IPS-18c (cell line): ENCODE results near the gene TSHB.

Source experiments
- H3K4me3 ChIP-seq: 2 replicates; pipeline ENCODE4 v1.7.0; 2013; ENCODE audit warnings: low read depth, mild to moderate bottlenecking, low read length, moderate library complexity; ENCODE audit not compliant: insufficient read depth
- H3K9me3 ChIP-seq: one replicate; pipeline ENCODE4 v1.6.1; 2013; ENCODE audit warnings: mild to moderate bottlenecking, low read length, moderate library complexity; ENCODE audit not compliant: control insufficient read depth, insufficient read depth

Gene TSHB

DNA sequence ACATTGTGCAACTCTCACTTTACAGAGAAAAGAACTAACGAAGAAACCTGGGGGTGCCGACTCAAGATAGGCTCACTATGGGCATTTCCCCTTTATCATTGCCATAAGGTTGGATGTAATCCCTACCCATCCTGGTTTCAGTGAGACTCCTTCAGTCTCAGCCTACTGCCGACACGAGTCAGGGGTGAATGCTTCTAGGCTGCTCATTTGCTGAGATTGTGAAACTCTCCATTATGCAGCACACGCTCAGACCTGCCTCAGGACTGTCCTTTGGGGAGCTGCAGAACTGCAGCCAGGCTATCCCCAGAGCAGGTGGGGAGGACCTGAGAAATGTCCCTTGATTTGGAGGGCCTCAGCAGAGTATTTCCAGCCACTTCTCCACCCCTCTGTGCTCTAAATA lies 22.2 kb downstream of the TSHB start:
- Histone ChIP-seq H3K9me3 (no peaks in the 10 kb centered on the region), H3K4me3 (no peak overlapping the region)

DNA sequence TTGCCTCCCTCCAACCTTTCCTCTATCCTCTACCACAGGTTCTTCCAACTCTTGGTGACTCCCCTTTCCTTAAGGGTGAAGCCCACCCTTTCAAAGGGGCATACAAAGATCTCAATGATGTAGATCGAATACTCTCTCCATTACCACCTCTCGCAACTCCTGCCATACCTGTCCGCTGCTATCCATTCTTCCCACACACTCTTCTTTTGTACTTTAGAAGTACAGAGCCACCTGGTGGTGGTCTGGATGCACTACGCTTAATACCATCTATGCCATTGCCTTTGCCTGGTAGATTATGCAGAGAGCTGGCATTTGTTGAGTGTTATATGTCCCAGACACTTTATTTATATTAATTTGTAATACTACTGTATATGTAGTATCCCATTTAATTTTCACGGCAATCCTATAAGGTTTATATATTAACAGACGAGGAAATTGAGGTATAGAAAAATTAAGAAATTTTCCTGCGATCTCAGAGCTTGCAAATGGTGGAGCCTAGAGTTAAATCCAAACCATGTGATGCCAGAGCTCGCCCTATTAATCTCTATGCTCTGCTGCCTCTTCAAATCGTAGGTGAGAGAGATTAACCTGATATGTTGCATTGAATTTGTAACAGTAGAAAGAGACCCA lies 22.9 kb downstream of the TSHB start:
- Histone ChIP-seq H3K4me3 (no peak overlapping the region), H3K9me3 (no peaks in the 10 kb centered on the region)

GRCh38 chr1:115056395-115056798 lies 26.8 kb downstream of the TSHB start:
- H3K9me3 ChIP-seq: no peaks in the 10 kb centered on the region
- no peak overlapping the region for H3K4me3 ChIP-seq

- H3K4me3 ChIP-seq: no peak overlapping the region
- no peaks in the 10 kb centered on the region for H3K9me3 ChIP-seq
Observed at GRCh38 chr1:115057661-115058254, 28.1 kb downstream of the TSHB start.

DNA sequence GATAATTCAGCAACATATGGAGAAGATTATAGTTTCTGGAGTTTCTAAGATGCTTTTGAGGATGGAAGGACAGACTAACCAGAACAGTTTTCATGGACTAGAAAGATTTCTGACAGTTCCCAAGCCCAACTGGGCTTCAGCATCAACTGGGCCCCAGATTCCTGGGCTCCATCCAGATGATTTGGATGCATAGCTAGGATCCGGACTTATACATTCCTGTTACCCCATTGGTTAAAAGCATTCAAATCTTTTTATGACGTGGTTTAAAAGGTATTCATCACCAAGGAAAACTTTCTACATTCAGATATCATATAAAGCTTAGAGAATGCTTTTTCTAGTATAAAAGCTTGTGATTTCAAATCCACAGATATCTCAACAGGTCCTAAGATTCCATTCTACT lies 29.7 kb downstream of the TSHB start:
- Histone ChIP-seq H3K9me3 (no peaks in the 10 kb centered on the region), H3K4me3 (no peak overlapping the region)

DNA sequence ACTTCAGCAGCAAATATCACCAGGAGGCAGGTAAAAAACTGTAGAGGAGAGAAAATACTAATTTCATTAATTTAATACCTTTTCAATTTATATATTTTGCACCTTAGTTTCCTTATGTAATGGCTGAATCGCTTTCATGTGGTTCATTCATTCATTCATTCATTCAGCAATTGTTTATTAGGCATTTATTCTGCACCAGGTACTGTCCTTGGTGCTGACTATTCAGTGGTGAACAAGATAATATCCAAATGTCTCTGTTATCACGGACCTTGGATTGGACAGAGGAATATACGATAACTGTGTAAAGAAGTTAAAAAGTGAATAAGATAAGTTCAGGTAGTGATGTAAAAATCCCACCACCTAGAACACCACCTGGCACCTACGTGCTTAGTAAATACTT lies 30.9 kb downstream of the TSHB start:
- no peaks in the 10 kb centered on the region for H3K9me3 ChIP-seq
- no peak overlapping the region for H3K4me3 ChIP-seq

DNA sequence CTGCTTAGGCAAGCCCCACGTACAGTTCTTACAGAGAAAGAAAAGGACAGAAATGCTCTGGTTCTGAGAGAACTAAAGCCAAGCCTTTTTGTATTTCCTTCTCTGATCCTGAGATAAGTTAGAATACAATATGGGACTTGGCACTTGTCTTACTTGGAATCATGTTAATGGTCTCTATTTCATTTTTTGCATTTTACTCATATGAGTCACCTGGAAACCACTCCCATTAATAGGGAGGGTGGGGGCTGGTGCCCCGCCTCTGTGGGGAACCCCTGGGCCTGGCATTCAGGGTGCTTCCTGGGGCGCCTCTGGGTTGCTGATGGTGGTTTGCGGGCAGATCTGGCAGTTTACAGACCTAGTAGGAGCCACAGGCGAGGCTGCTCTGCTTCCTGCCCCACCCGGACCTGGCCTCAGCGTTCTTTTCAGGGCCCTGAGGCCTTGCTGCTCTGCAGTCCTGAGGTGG lies 32.9 kb downstream of the TSHB start:
- Histone ChIP-seq H3K9me3 (peaks cover 2% of the 10 kb centered on the region), H3K4me3 (no peak overlapping the region)

- Histone ChIP-seq H3K4me3 (no peak overlapping the region), H3K9me3 (peaks cover 2% of the 10 kb centered on the region)
Observed at GRCh38 chr1:115063228-115063901, 33.7 kb downstream of the TSHB start.

DNA sequence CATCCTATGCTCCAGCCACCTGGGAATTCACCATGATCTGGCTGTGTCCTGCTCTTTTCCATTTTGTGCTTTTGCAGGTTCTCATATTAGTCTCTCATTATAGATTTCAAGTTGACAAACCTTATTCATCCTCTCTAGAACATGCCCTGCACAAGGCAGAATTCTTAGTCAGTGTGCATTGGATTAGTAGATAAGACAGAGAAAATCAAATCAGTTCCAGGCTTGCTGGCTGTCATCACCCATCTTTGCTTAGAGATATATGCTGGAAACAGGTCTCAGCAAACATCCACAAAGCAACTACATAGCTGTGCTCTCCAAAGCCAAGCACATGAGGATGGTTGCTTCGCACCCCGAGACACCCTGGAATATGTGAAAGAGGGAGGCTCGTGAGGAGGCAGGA lies 34.8 kb downstream of the TSHB start:
- peaks cover 2% of the 10 kb centered on the region for H3K9me3 ChIP-seq

GRCh38 chr1:115065021-115065420 lies 35.4 kb downstream of the TSHB start:
- Histone ChIP-seq H3K4me3 (no peak overlapping the region), H3K9me3 (peaks cover 2% of the 10 kb centered on the region)

More for the DNA sequence above, 34.8 kb downstream of the TSHB start:
- no peak overlapping the region for H3K4me3 ChIP-seq

- H3K4me3 ChIP-seq: no peak overlapping the region
- H3K9me3 ChIP-seq: peaks cover 2% of the 10 kb centered on the region
Observed at GRCh38 chr1:115067161-115067859, 37.7 kb downstream of the TSHB start.

GRCh38 chr1:115068826-115069585 lies 39.4 kb downstream of the TSHB start:
- Histone ChIP-seq H3K4me3 (no peak overlapping the region), H3K9me3 (peaks cover 2% of the 10 kb centered on the region)

- Histone ChIP-seq H3K4me3 (no peak overlapping the region), H3K9me3 (peaks cover 2% of the 10 kb centered on the region)
Observed at GRCh38 chr1:115069659-115070308, 40.2 kb downstream of the TSHB start.

GRCh38 chr1:115071012-115071664 lies 41.5 kb downstream of the TSHB start:
- no peaks in the 10 kb centered on the region for H3K9me3 ChIP-seq
- no peak overlapping the region for H3K4me3 ChIP-seq

DNA sequence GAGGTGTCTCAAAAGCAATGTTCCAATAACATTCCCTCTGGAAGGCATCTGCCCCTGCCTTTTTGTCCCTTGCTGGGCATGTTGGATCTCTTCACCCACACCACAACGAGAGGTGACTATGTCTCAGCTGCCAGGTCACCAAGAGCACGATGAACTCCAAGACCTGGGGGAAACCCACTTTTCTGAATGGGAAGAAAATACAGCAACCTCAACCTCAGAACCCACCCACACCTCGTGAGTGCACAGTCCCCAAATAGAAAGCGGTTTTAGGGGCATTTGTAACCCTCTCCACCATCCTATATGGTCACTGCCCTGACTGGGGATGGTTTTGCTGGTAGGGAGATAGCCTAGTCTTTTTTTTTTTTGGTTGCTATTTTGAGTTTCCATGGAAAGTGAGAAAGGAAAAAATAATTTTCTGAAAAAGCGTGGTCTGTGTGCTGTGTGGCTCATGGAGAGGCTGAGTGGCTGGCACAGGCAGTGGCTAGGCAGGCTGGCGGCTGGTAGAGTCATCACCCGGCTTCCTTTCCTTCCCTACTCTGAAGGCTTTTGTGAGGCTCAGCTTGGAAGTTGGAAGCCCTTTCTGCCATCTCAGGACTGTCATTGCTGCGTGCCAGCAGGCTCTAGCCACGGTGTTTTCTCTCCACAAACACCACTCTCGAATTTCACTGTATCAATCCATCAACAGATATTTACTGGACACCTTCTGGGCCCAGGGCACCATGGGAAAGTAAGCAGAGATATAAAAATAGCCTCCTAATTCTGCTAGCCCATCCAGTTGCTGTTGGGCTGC lies 43.9 kb downstream of the TSHB start:
- Histone ChIP-seq H3K4me3 (no peak overlapping the region), H3K9me3 (no peaks in the 10 kb centered on the region)
